Heart left ventricle (tissue), 16 donors: ENCODE results near the gene THSD7B. TPM values are rescaled to one million over a fixed set of nuclear protein-coding genes. Genes with fewer than 3 reads are reported as not detected.

Experiments used
- ATAC-seq, 4 donors: fragments of 200-7000 bp; cut with Tn5 transposase; one replicate each; pipeline ENCODE4 v1.9.1; 2020 to 2022; ENCODE audit warnings: moderate library complexity in 4 of 4, mild to moderate bottlenecking in 3 of 4, moderate number of reproducible peaks in 1 of 4
- DNase-seq, 5 donors: peaks; one replicate each; pipeline ENCODE4 v3.0.0-alpha.2; 2020
- H3K27ac ChIP-seq, 12 donors: fragments of 200-600 bp; sonication (generic) in 4 of 12; one replicate each; pipeline versions ENCODE4 v1.5.0 to v1.8.0; 2016 to 2022; ENCODE audit warnings: mild to moderate bottlenecking in 2 of 12
- H3K27me3 ChIP-seq, 9 donors: fragments of 200-600 bp; sonication (generic) in 2 of 9; one replicate each; pipeline versions ENCODE4 v1.5.1 to v1.8.0; 2016 to 2022; ENCODE audit warnings: mild to moderate bottlenecking in 3 of 9
- H3K36me3 ChIP-seq, 9 donors: fragments of 200-600 bp; sonication (generic) in 2 of 9; one replicate each; pipeline versions ENCODE4 v1.5.0 to v1.8.0; 2018 to 2022; ENCODE audit warnings: mild to moderate bottlenecking in 2 of 9
- H3K4me1 ChIP-seq, 12 donors: fragments of 200-600 bp; sonication (generic) in 4 of 12; one replicate each; pipeline versions ENCODE4 v1.5.0 to v1.8.0; 2016 to 2022; ENCODE audit warnings: mild to moderate bottlenecking in 3 of 12
- H3K4me3 ChIP-seq, 12 donors: fragments of 200-600 bp; sonication (generic) in 4 of 12; one replicate each; pipeline versions ENCODE4 v1.5.0 to v1.8.0; 2017 to 2022; ENCODE audit warnings: mild to moderate bottlenecking in 9 of 12, moderate library complexity in 4 of 12
- H3K9me3 ChIP-seq, 12 donors: fragments of 200-600 bp; sonication (generic) in 4 of 12; one replicate each; pipeline versions ENCODE4 v1.5.0 to v1.8.0; 2016 to 2022; ENCODE audit warnings: mild to moderate bottlenecking in 1 of 12
- CTCF ChIP-seq, 12 donors: fragments of 200-600 bp; sonication (generic) in 4 of 12; IDR thresholded peaks; one replicate each; pipeline versions ENCODE4 v1.5.0 to v1.8.0; 2018 to 2022; ENCODE audit warnings: antibody characterized with exemption in 12 of 12, mild to moderate bottlenecking in 5 of 12
- POLR2A ChIP-seq, 2 donors: fragments of 450-650 bp; IDR thresholded peaks; one replicate each; pipeline ENCODE4 v1.6.1; 2017; ENCODE audit warnings: antibody characterized with exemption in 2 of 2, mild to moderate bottlenecking in 2 of 2, moderate library complexity in 2 of 2
- WGBS, 4 donors: extraction: QIAGEN DNeasy Blood & Tissue Kit in 2 of 4; methylation state at CpG; one replicate each; pipeline versions ENCODE4 v1.1.5 to v1.1.7; 2013 to 2018; 5-methylcytosine and 5-hydroxymethylcytosine counted together
- intact Hi-C, 10 donors: fragments of 100-400 bp; cut with DNase I; formaldehyde crosslinking; loops; one replicate each; pipeline versions ENCODE4 v1.11.1 to v1.14.2; 2022
- polyA plus RNA-seq, 2 donors: library from polyadenylated mRNA; stranded (reverse); fragments of 200-250 nt; gene quantifications; one replicate each; pipeline ENCODE4 v1.2.3, GENCODE V29; 2013
- total RNA-seq, 9 donors: library from RNA; depleted of rRNA in 2 of 9; stranded (reverse); fragments of >200 nt in 2 of 9; fragmentation: NEBNext Ultra II Directional in 3 of 9; extraction: Animal tissue kit (Norgen Biotek cat#: 25700) in 3 of 9; gene quantifications; one replicate each; pipeline versions ENCODE4 v1.1.0 to v1.2.4, GENCODE V29; 2016 to 2023
- donor health status: ischemic (EF 13 %, LVEDD 7.1; RV severe dilation, severe dysfunction).
- donor health status: healthy with polysubstance abuse.
- donor health status: DM: no; HTN: yes; CAD: no.
- donor health status: DM: no; HTN: no; CAD: no.
- donor health status: ischemic (EF 25% LVEDD 6.9; RV normal size, moderate dysfunction).
- donor health status: ischemic (EF 25% LVEDD 5.7; RV mildly dilated, moderate dysfunction).
- donor health status: healthy.
- donor health status: DM: yes; HTN: yes; CAD: no.
- donor health status: ischemic (EF 35%, LVEDD 5.7; RV mildly dilated, moderate dysfunction).
- donor health status: nonischemic (EF 11% LVEDD 7.7; RV severe dilation, severe dysfunction).
- donor health status: DM: yes; HTN: yes; CAD: no.
- donor health status: PGD.
- donor health status: ischemic (EF 29% LVEDD 5.4; RV normal size, mild dysfunction).
- donor health status: nonischemic (EF 23%, LVEDD 6.1; RV moderate dilation, normal function).

THSD7B gene
- total and polyA plus RNA-seq, 11 donors = 0.04 to 0.43 (median 0.17) TPM

GRCh38 chr2:137157851-137158250 is 392.5 kb downstream of the THSD7B start:
- ATAC-seq (peak in 1 of 4 donors; percentile 50), DNase-seq (no peak)
- Histone ChIP-seq H3K36me3 (no peaks in the 10 kb centered on the region), H3K27me3 (no peaks in the 10 kb centered on the region), H3K27ac (no peak overlapping the region), H3K4me3 (no peak overlapping the region), H3K9me3 (no peaks in the 10 kb centered on the region), H3K4me1 (peaks cover 0 to 6% (median 0%) of the 10 kb centered on the region in 12 donors)
- WGBS, 4 donors = 26 to 47% (median 40%) methylated on average over 1 of the region's 1 CpG
- intact Hi-C loops = no loop called here
- TF ChIP-seq CTCF (IDR thresholded peaks at IDR 0.05) (no peak), POLR2A (IDR thresholded peaks at IDR 0.05) (no peak)

- no peak overlapping the region for H3K27ac ChIP-seq
- DNase-seq (no peak), ATAC-seq (no peak)
- intact Hi-C loops = no loop called here
- peaks cover 0 to 6% (median 0%) of the 10 kb centered on the region in 12 donors for H3K4me1 ChIP-seq
- TF ChIP-seq POLR2A (IDR thresholded peaks at IDR 0.05) (no peak), CTCF (IDR thresholded peaks at IDR 0.05) (no peak)
- H3K36me3 ChIP-seq = no peaks in the 10 kb centered on the region
- H3K4me3 ChIP-seq = no peak overlapping the region
- H3K9me3 ChIP-seq = no peaks in the 10 kb centered on the region
- H3K27me3 ChIP-seq = no peaks in the 10 kb centered on the region
Observed at GRCh38 chr2:137161250-137161649, 395.9 kb downstream of the THSD7B start.

- Histone ChIP-seq H3K4me1 (no peaks in the 10 kb centered on the region), H3K4me3 (no peak overlapping the region), H3K36me3 (no peaks in the 10 kb centered on the region), H3K9me3 (no peaks in the 10 kb centered on the region), H3K27me3 (no peaks in the 10 kb centered on the region), H3K27ac (no peak overlapping the region)
- intact Hi-C loops = no loop called here
- DNase-seq (no peak), ATAC-seq (no peak)
- WGBS, 4 donors = 77 to 90% (median 89%) methylated on average over 4 of the region's 4 CpGs
- TF ChIP-seq CTCF (IDR thresholded peaks at IDR 0.05) (no peak), POLR2A (IDR thresholded peaks at IDR 0.05) (no peak)
Observed at GRCh38 chr2:137165968-137166367, 400.6 kb downstream of the THSD7B start.

GRCh38 chr2:137167651-137168050 is 402.3 kb downstream of the THSD7B start:
- no peaks in the 10 kb centered on the region for H3K4me1 ChIP-seq
- intact Hi-C loops = no loop called here
- 78 to 91% (median 89%) methylated on average over 3 of the region's 3 CpGs for WGBS, 4 donors
- no peaks in the 10 kb centered on the region for H3K36me3 ChIP-seq
- H3K4me3 ChIP-seq = no peak overlapping the region
- ATAC-seq (no peak), DNase-seq (no peak)
- no peaks in the 10 kb centered on the region for H3K27me3 ChIP-seq
- no peaks in the 10 kb centered on the region for H3K9me3 ChIP-seq
- TF ChIP-seq POLR2A (IDR thresholded peaks at IDR 0.05) (no peak), CTCF (IDR thresholded peaks at IDR 0.05) (no peak)
- no peak overlapping the region for H3K27ac ChIP-seq
